Measurements from ENCODE around the gene IFT25. TPM values are rescaled to one million over a fixed set of nuclear protein-coding genes. Genes with fewer than 3 reads are reported as not detected.
A peak's percentile ranks its signal among the peaks of the same experiment; 100 is the strongest.

Gene IFT25
- total RNA-seq, 4 donors from 2014 or later = 17.7 to 27.1 (median 21.3) TPM

DNA sequence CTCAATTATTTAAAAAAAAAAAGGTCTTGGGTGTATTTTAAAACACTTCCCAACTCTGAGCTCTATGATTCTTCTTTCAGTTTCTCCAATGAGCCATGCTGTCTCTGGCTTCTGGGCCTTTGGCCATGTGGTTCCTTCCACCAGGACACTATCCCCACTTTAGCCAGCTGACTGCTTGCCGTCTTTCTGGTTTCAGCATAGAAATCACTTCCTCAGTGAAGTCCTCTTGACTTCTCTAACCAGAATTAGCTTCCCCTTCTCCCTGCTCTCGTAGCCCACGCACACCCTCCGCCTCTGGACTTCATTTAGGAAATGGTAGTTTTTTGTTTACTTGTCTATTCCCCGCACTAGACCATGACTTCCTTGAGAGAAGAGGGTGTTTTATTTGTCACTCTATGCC is 52.6 kb downstream of the IFT25 start:
- H3K27me3 ChIP-seq = no peaks in the 10 kb centered on the region
- H3K4me1 ChIP-seq = peaks cover 7 to 48% (median 14%) of the 10 kb centered on the region in 3 donors
- no peak overlapping the region for H3K4me3 ChIP-seq
- no peak overlapping the region for H3K27ac ChIP-seq
- TF ChIP-seq POLR2A (IDR thresholded peaks at IDR 0.05) = no peak
- no peak for TF ChIP-seq EP300 (IDR thresholded peaks at IDR 0.05)
- TF ChIP-seq, protein P1, sequence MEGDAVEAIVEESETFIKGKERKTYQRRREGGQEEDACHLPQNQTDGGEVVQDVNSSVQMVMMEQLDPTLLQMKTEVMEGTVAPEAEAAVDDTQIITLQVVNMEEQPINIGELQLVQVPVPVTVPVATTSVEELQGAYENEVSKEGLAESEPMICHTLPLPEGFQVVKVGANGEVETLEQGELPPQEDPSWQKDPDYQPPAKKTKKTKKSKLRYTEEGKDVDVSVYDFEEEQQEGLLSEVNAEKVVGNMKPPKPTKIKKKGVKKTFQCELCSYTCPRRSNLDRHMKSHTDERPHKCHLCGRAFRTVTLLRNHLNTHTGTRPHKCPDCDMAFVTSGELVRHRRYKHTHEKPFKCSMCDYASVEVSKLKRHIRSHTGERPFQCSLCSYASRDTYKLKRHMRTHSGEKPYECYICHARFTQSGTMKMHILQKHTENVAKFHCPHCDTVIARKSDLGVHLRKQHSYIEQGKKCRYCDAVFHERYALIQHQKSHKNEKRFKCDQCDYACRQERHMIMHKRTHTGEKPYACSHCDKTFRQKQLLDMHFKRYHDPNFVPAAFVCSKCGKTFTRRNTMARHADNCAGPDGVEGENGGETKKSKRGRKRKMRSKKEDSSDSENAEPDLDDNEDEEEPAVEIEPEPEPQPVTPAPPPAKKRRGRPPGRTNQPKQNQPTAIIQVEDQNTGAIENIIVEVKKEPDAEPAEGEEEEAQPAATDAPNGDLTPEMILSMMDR (IDR thresholded peaks at IDR 0.05) = no peak
- no peak for TF ChIP-seq POLR2AphosphoS5 (IDR thresholded peaks at IDR 0.05)
- 61 to 76% methylated on average over 4 of the region's 5 CpGs for WGBS, 2 donors (ENCODE audit: low coverage in 1 of 2)
- ATAC-seq = no peak
- peaks cover 0 to 4% of the 10 kb centered on the region in 2 donors for H3K36me3 ChIP-seq
- H3K9me3 ChIP-seq = no peaks in the 10 kb centered on the region

DNA sequence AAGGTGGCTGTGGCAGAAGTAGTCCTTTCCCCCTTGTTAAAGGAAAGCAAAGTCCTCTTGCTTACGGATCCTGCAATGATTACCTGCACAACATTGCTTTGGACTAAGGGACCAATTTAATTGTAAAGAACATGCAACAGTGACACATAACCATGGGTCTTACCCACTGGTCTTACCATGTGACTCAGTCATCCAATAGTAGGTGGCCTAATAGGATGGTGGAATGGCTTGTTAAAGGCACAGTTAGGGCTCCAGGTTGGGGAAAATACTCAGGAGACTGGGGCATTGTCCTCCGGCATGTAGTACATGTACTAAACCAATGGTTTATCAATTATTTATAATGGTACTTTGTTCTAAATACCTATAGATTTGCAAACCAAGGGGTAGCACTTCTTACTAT is 53.8 kb downstream of the IFT25 start:
- Histone ChIP-seq H3K27me3 (no peaks in the 10 kb centered on the region), H3K27ac (no peak overlapping the region), H3K4me3 (no peak overlapping the region), H3K9me3 (no peaks in the 10 kb centered on the region), H3K4me1 (peaks cover 3 to 42% (median 7%) of the 10 kb centered on the region in 3 donors), H3K36me3 (peaks cover 0 to 16% of the 10 kb centered on the region in 2 donors)
- no peak for ATAC-seq
- TF ChIP-seq EP300 (IDR thresholded peaks at IDR 0.05) (no peak), POLR2AphosphoS5 (IDR thresholded peaks at IDR 0.05) (no peak), POLR2A (IDR thresholded peaks at IDR 0.05) (no peak)
- TF ChIP-seq, protein P1 (IDR thresholded peaks at IDR 0.05) = no peak
- 90 to 94% methylated on average over 2 of the region's 2 CpGs for WGBS, 2 donors (ENCODE audit: low coverage in 1 of 2)

DNA sequence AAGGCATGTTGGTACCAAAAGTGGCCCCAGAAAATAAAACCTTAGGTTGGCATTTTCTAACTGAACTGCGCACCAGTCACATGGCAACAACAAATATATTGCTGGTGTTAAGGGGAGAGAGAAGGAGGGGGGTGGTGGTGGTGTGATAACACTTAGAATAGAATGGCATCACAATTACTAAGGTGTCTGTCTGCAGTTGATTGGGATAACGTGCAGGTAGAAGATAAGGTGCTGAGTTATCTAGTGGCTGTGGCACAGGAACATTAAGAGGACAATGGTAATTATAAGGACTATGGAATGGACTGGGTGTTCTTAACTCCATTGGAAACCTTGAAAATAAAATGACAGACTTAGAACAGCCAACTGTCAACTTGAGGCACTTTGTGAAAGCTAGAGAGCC is 54.5 kb downstream of the IFT25 start:
- ATAC-seq = no peak
- no peak overlapping the region for H3K4me3 ChIP-seq
- WGBS, 2 donors (ENCODE audit: low coverage in 1 of 2) = 75 to 90% methylated on average over 1 to 2 of the region's 2 CpGs
- TF ChIP-seq, protein P1 (IDR thresholded peaks at IDR 0.05) = no peak
- TF ChIP-seq EP300 (IDR thresholded peaks at IDR 0.05) (no peak), POLR2A (IDR thresholded peaks at IDR 0.05) (no peak), POLR2AphosphoS5 (IDR thresholded peaks at IDR 0.05) (no peak)
- no peak overlapping the region for H3K27ac ChIP-seq
- no peaks in the 10 kb centered on the region for H3K27me3 ChIP-seq
- H3K36me3 ChIP-seq = peaks cover 0 to 23% of the 10 kb centered on the region in 2 donors
- peaks cover 0 to 36% (median 7%) of the 10 kb centered on the region in 3 donors for H3K4me1 ChIP-seq
- no peaks in the 10 kb centered on the region for H3K9me3 ChIP-seq

DNA sequence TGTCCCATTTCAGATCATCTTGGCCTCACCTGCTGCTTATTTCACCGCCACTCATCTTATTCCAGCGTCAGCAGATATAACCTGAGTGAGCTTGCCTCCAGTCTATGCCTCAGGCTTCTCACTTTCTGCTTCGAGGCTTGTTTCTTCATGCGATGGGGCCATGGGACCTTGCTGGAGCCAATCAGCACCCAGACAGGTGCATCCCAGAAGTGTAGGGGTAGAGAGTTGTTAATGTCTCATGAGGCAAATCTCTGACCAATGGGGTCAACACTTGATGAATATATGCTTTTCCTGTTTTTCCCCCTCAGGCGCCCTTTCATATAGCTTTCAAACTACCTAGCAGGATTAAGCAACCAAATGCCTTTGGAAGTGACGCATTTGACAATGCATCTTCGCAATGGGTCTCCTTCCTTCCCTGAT is 55.0 kb downstream of the IFT25 start:
- Histone ChIP-seq H3K9me3 (no peaks in the 10 kb centered on the region), H3K27ac (peak overlapping the region in 3 of 4 donors; percentile 82 to 88 (median 82)), H3K4me1 (peaks cover 0 to 31% (median 7%) of the 10 kb centered on the region in 3 donors), H3K36me3 (peaks cover 0 to 28% of the 10 kb centered on the region in 2 donors), H3K27me3 (no peaks in the 10 kb centered on the region), H3K4me3 (peak overlapping the region; percentile 60 to 79)
- ATAC-seq = no peak
- WGBS, 2 donors (ENCODE audit: low coverage in 1 of 2) = 70 to 74% methylated on average over 6 to 7 of the region's 7 CpGs
- TF ChIP-seq POLR2AphosphoS5 (IDR thresholded peaks at IDR 0.05) (no peak), POLR2A (IDR thresholded peaks at IDR 0.05) (no peak), EP300 (IDR thresholded peaks at IDR 0.05) (no peak)
- TF ChIP-seq, protein P1 (IDR thresholded peaks at IDR 0.05) = no peak

All from gastroesophageal sphincter (tissue), 4 donors.